RWPE2 (cell line): ENCODE data around the gene ADAMTS17.

Source experiments
- ATAC-seq: fragments of 200-7000 bp; cut with Tn5 transposase; 3 replicates; pipeline ENCODE4 v1.9.1; 2021; ENCODE audit warnings: low read depth
- DNase-seq: peaks from one replicate; pipeline ENCODE4 v3.0.0-alpha.2; 2020; ENCODE audit warnings: low spot score
- H3K27ac ChIP-seq: fragments of 450-650 bp; 2 replicates; pipeline ENCODE4 v1.5.1; 2017; ENCODE audit warnings: mild to moderate bottlenecking; ENCODE audit not compliant: poor library complexity, severe bottlenecking
- H3K27me3 ChIP-seq: fragments of 250-450 bp; sonication (Bioruptor Pico); 2 replicates; pipeline ENCODE4 v1.5.1; 2021; ENCODE audit warnings: mild to moderate bottlenecking, moderate library complexity; ENCODE audit not compliant: insufficient read depth, poor library complexity, severe bottlenecking
- H3K36me3 ChIP-seq: fragments of 250-450 bp; sonication (Bioruptor Pico); 2 replicates; pipeline ENCODE4 v1.5.1; 2020; ENCODE audit warnings: low read depth, mild to moderate bottlenecking, moderate library complexity
- H3K4me1 ChIP-seq: fragments of 250-450 bp; sonication (Bioruptor Pico); 2 replicates; pipeline ENCODE4 v1.5.1; 2021; ENCODE audit warnings: mild to moderate bottlenecking, moderate library complexity; ENCODE audit not compliant: insufficient read depth, poor library complexity, severe bottlenecking
- H3K4me3 ChIP-seq: fragments of 250-450 bp; sonication (Bioruptor Pico); 2 replicates; pipeline ENCODE4 v1.5.1; 2021; ENCODE audit warnings: mild to moderate bottlenecking, moderate library complexity; ENCODE audit not compliant: severe bottlenecking
- H3K9me3 ChIP-seq: fragments of 250-450 bp; sonication (Bioruptor Pico); 2 replicates; pipeline ENCODE4 v1.5.1; 2021; ENCODE audit warnings: mild to moderate bottlenecking, moderate library complexity; ENCODE audit not compliant: severe bottlenecking
- CTCF ChIP-seq: fragments of 450-650 bp; IDR thresholded peaks from one replicate; pipeline ENCODE4 v1.5.1; 2017; ENCODE audit warnings: mild to moderate bottlenecking, moderate library complexity; ENCODE audit not compliant: poor library complexity, severe bottlenecking

The ADAMTS17 gene

GRCh38 chr15:100333236-100333635, 8.5 kb downstream of the ADAMTS17 start:
- H3K27ac ChIP-seq = no peak overlapping the region
- ATAC-seq = no peak
- H3K27me3 ChIP-seq = no peaks in the 10 kb centered on the region
- H3K9me3 ChIP-seq = no peaks in the 10 kb centered on the region
- no peak for TF ChIP-seq CTCF
- H3K36me3 ChIP-seq = no peaks in the 10 kb centered on the region
- H3K4me3 ChIP-seq = no peak overlapping the region
- H3K4me1 ChIP-seq = no peaks in the 10 kb centered on the region
- no peak for DNase-seq

GRCh38 chr15:100332721-100333120, 9.1 kb downstream of the ADAMTS17 start:
- TF ChIP-seq CTCF = no peak
- no peaks in the 10 kb centered on the region for H3K27me3 ChIP-seq
- ATAC-seq (no peak), DNase-seq (no peak)
- no peaks in the 10 kb centered on the region for H3K4me1 ChIP-seq
- no peaks in the 10 kb centered on the region for H3K9me3 ChIP-seq
- no peak overlapping the region for H3K27ac ChIP-seq
- H3K36me3 ChIP-seq = no peaks in the 10 kb centered on the region
- no peak overlapping the region for H3K4me3 ChIP-seq

GRCh38 chr15:100332231-100332630, 9.5 kb downstream of the ADAMTS17 start:
- Histone ChIP-seq H3K36me3 (no peaks in the 10 kb centered on the region), H3K27me3 (no peaks in the 10 kb centered on the region), H3K4me1 (no peaks in the 10 kb centered on the region), H3K9me3 (no peaks in the 10 kb centered on the region), H3K27ac (no peak overlapping the region), H3K4me3 (no peak overlapping the region)
- no peak for DNase-seq
- TF ChIP-seq CTCF = no peak
- ATAC-seq = no peak

GRCh38 chr15:100330629-100331215, 11.1 kb downstream of the ADAMTS17 start:
- TF ChIP-seq CTCF = no peak
- Histone ChIP-seq H3K36me3 (no peaks in the 10 kb centered on the region), H3K4me3 (no peak overlapping the region), H3K27ac (no peak overlapping the region), H3K27me3 (no peaks in the 10 kb centered on the region), H3K9me3 (no peaks in the 10 kb centered on the region), H3K4me1 (no peaks in the 10 kb centered on the region)
- no peak for DNase-seq
- no peak for ATAC-seq

- no peak for TF ChIP-seq CTCF
- ATAC-seq = no peak
- H3K4me1 ChIP-seq = no peaks in the 10 kb centered on the region
Observed at GRCh38 chr15:100330221-100330620, 11.6 kb downstream of the ADAMTS17 start.

More at GRCh38 chr15:100330221-100330620, 11.6 kb downstream of the ADAMTS17 start:
- H3K4me3 ChIP-seq = no peak overlapping the region
- H3K27me3 ChIP-seq = no peaks in the 10 kb centered on the region
- no peak overlapping the region for H3K27ac ChIP-seq
- no peak for DNase-seq
- H3K9me3 ChIP-seq = no peaks in the 10 kb centered on the region
- no peaks in the 10 kb centered on the region for H3K36me3 ChIP-seq
